ENCODE measurements around the gene BCL2. TPM values are rescaled to one million over a fixed set of nuclear protein-coding genes. Genes with fewer than 3 reads are reported as not detected.
A peak's percentile ranks its signal among the peaks of the same experiment; 100 is the strongest.

Gene BCL2
- total RNA-seq, 1 donor from 2014 or later = 81.3 TPM

DNA sequence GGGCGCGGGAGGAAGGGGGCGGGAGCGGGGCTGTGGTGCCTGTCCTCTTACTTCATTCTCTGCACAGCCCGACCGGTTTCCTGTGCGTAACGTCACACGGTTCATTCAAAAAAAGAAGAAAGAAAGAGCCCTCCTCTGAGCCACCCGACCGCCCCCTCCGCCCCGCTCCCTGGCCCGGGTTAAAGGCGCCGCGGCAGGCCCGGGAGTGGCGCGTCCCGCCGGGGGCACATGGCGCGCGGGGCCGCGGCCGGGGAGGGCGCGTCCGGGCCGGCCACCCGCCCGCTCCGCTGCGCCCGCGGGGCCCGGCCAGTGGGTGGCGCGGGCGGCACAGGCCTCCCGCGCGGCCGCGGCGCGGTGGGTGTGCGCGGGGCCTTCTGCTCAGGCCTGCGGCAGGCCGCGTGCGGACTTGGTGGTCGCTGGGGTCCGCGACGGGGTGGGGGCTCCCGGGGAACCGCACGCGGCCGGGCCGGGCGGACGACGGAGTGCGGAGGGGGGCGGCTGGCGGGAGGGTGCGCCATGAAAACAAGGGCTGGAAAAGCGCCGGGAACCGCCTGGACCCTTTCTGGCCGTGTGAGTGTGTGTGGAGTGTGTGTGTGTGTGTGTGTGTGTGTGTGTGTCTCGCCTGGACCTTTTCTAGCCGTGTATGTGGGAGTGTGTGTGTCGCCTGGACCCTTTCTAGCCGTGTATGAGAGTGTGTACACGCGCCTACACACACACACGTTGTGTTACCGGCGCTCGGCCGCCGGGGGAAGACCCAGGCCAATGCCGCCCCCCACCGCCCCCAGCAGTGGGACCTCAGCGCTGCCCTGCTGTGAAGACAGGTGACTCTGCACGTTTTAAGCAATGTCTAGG, 780 bp upstream of the BCL2 start:
- Mint-ChIP-seq H3K4me3 (peak overlapping the region; percentile 99), H3K4me1 (peaks cover 24% of the 10 kb centered on the region), H3K36me3 (ENCODE audit: low read depth) (peaks cover 31% of the 10 kb centered on the region), H3K9me3 (no peaks in the 10 kb centered on the region), H3K27ac (peak overlapping the region; percentile 97), H3K27me3 (no peaks in the 10 kb centered on the region)
- DNase-seq = peak; percentile 96
- intact Hi-C loops (cut with micrococcal nuclease) = loop anchor here (1.0 to 5.0 kb wide), 4 partner anchors 47 to 603 kb away; partner anchors contain the start of genes KDSR, PHLPP1 and VPS4B

DNA sequence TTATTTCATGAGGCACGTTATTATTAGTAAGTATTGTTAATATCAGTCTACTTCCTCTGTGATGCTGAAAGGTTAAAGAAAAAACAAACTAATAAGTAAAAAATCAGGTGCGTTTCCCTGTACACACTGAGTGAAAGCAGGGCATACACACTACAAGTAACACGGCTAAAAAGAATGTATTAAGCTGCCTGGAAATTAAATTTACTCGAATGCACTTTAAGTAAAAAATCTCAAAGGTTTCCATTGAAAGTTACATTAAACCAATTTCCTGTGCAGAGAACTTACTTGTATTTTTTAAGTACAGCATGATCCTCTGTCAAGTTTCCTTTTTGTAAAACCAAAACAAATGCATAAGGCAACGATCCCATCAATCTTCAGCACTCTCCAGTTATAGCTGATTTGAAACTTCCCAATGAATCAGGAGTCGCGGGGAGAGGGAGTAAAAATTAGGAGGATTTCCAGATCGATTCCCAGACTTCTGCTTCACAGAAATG, 633 bp downstream of the BCL2 start:
- Mint-ChIP-seq H3K27ac (peak overlapping the region; percentile 95), H3K27me3 (no peaks in the 10 kb centered on the region), H3K4me3 (peak overlapping the region; percentile 99), H3K9me3 (no peaks in the 10 kb centered on the region), H3K36me3 (ENCODE audit: low read depth) (peaks cover 44% of the 10 kb centered on the region), H3K4me1 (peaks cover 36% of the 10 kb centered on the region)
- intact Hi-C loops (cut with micrococcal nuclease) = loop anchor here (1.0 to 5.0 kb wide), 4 partner anchors 19 to 797 kb away; partner anchors contain the start of gene ZCCHC2
- DNase-seq = no peak

DNA sequence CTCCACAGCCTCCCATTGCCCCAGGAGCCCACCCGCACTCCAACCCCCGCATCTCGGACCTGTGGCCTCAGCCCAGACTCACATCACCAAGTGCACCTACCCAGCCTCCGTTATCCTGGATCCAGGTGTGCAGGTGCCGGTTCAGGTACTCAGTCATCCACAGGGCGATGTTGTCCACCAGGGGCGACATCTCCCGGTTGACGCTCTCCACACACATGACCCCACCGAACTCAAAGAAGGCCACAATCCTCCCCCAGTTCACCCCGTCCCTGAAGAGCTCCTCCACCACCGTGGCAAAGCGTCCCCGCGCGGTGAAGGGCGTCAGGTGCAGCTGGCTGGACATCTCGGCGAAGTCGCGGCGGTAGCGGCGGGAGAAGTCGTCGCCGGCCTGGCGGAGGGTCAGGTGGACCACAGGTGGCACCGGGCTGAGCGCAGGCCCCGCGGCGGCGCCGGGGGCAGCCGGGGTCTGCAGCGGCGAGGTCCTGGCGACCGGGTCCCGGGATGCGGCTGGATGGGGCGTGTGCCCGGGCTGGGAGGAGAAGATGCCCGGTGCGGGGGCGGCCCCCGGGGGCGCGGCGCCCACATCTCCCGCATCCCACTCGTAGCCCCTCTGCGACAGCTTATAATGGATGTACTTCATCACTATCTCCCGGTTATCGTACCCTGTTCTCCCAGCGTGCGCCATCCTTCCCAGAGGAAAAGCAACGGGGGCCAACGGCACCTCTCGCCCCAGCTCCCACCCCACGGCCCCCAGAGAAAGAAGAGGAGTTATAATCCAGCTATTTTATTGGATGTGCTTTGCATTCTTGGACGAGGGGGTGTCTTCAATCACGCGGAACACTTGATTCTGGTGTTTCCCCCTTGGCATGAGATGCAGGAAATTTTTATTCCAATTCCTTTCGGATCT, 1.3 kb downstream of the BCL2 start:
- peak overlapping the region; percentile 95 for H3K27ac Mint-ChIP-seq
- H3K27me3 Mint-ChIP-seq = no peaks in the 10 kb centered on the region
- peaks cover 40% of the 10 kb centered on the region for H3K4me1 Mint-ChIP-seq
- H3K4me3 Mint-ChIP-seq = peak overlapping the region; percentile 99
- intact Hi-C loops (cut with micrococcal nuclease) = loop anchor here (1.0 to 5.0 kb wide), 4 partner anchors 18 to 796 kb away; partner anchors contain the start of gene ZCCHC2
- DNase-seq = peak; percentile 95
- peaks cover 47% of the 10 kb centered on the region for H3K36me3 Mint-ChIP-seq (ENCODE audit: low read depth)
- H3K9me3 Mint-ChIP-seq = no peaks in the 10 kb centered on the region

DNA sequence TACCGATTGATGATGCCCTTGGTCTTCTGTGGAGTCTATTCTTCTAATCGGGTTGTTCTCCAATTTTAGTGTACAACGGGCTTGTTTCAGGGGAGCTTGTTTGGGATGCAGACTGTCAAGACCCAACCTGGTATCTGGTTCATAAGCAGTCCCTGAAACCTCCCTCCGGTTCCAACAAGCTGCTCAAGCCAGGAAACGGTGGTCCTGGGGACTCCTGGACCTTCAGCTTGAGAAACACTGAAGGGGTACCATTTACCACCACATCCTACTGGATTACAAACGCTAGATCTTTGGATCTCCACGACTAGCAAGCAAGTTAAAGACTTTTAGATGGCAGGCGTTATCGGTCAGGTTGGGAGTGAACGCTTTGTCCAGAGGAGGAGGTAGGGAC, 2.0 kb downstream of the BCL2 start:
- peak overlapping the region; percentile 84 for H3K27ac Mint-ChIP-seq
- H3K27me3 Mint-ChIP-seq = no peaks in the 10 kb centered on the region
- H3K4me3 Mint-ChIP-seq = peak overlapping the region; percentile 99
- peaks cover 38% of the 10 kb centered on the region for H3K4me1 Mint-ChIP-seq
- intact Hi-C loops (cut with micrococcal nuclease) = loop anchor here (5.0 kb wide), 1 partner anchor 795 kb away; the partner anchor contains the start of gene ZCCHC2
- H3K9me3 Mint-ChIP-seq = no peaks in the 10 kb centered on the region
- peaks cover 50% of the 10 kb centered on the region for H3K36me3 Mint-ChIP-seq (ENCODE audit: low read depth)
- peak; percentile 65 for DNase-seq

DNA sequence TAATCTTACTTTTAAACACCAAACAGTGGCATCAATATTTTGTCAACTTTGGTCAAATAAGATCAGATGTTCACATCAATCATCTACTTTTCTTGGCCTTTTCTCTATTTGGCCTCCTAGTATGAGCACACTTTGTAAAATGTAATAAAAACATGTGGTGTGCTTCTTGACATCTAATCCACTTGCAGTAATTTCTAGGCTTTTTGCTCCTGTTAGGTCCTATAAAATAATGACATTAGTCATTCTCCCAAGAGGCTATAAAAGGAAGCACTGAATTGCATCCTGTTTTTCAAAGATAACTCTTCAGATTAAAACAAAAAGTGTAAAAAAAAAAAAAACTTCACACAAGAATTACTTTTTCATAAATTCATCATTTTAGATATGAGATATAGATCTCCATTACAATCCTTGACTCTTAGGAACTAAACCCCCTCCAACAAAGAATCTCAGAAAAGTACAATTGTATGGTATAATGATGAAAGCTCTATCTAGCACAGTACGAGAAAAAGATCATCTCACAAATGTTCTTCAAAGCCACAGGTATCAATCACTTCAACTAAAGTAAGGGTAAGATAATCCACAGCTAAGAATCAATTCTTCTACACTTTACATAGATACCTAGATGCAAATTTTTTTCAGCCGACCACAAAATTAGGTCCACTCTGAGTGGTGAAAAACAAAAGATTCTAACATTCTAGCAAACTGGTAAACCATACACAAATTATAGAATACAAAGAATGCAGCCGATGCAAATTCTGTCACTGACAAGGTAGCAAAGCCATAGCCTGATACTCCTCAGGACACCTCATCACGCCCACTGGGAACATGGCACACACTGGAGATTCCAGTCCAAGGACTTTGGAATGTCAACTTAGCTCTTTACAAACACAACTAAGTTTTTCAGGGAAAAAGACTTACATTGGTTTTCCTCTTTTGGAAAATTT, 2.7 kb downstream of the BCL2 start:
- H3K4me1 Mint-ChIP-seq = peaks cover 38% of the 10 kb centered on the region
- H3K36me3 Mint-ChIP-seq (ENCODE audit: low read depth) = peaks cover 53% of the 10 kb centered on the region
- intact Hi-C loops (cut with micrococcal nuclease) = loop anchor here (1.0 to 5.0 kb wide), 2 partner anchors 14 to 795 kb away; partner anchors contain the start of gene ZCCHC2
- H3K9me3 Mint-ChIP-seq = no peaks in the 10 kb centered on the region
- H3K27me3 Mint-ChIP-seq = no peaks in the 10 kb centered on the region
- no peak for DNase-seq
- H3K4me3 Mint-ChIP-seq = peak overlapping the region; percentile 99
- H3K27ac Mint-ChIP-seq = peak overlapping the region; percentile 84

DNA sequence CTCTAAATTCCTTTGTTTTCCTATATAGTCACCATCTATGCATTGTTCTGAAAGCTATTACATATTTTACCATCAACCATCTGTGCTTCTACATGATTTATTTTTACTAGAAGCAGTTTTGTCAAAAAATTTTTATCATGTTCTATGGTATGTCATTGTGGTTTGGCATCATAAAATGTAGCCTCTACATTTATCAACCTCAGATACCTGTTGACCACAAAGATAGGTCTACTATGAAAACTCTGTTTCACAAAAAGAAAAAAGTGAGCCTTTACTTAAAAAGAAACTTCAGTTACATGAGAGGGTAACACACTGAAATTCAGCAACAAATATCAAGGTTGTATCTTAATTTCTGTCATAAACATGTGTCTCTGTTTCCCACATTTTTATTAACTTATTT, 3.7 kb downstream of the BCL2 start:
- H3K4me1 Mint-ChIP-seq = peaks cover 42% of the 10 kb centered on the region

DNA sequence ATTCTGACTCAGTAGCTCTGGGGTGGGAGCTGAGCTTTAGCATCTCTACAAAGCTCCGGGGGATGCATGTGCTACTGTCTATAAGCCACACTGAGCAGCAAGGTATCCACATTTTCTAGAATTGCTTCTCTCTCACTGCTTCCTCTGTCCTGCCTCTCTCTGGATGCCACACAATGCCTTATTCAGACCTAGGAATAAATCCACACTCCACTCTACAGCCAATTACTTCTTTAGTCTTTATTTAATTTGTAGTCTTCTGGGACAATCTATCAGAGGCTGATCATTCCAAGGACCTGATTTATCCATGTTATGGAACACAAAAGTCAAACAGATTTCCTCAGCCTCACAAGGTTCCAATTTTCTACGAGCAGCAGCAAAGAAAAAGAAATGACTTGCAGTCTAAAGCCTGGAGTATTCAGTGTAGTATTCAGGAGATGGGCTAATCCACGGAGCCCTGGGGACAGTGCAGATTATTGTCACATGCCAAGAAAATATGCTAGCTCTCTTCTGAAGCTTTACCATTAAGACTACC, 4.4 kb downstream of the BCL2 start:
- Mint-ChIP-seq H3K36me3 (ENCODE audit: low read depth) (peaks cover 65% of the 10 kb centered on the region), H3K9me3 (no peaks in the 10 kb centered on the region), H3K27ac (peak overlapping the region; percentile 51), H3K27me3 (no peaks in the 10 kb centered on the region), H3K4me1 (peaks cover 44% of the 10 kb centered on the region), H3K4me3 (peak overlapping the region; percentile 99)
- no peak for DNase-seq
- intact Hi-C loops (cut with micrococcal nuclease) = loop anchor here (5.0 kb wide), 1 partner anchor 793 kb away; the partner anchor contains the start of gene ZCCHC2

More for the DNA sequence above, 3.7 kb downstream of the BCL2 start:
- Mint-ChIP-seq H3K27me3 (no peaks in the 10 kb centered on the region), H3K27ac (peak overlapping the region; percentile 71), H3K9me3 (no peaks in the 10 kb centered on the region), H3K4me3 (peak overlapping the region; percentile 99), H3K36me3 (ENCODE audit: low read depth) (peaks cover 60% of the 10 kb centered on the region)
- DNase-seq = no peak
- intact Hi-C loops (cut with micrococcal nuclease) = loop anchor here (1.0 to 5.0 kb wide), 2 partner anchors 13 to 794 kb away; partner anchors contain the start of gene ZCCHC2

DNA sequence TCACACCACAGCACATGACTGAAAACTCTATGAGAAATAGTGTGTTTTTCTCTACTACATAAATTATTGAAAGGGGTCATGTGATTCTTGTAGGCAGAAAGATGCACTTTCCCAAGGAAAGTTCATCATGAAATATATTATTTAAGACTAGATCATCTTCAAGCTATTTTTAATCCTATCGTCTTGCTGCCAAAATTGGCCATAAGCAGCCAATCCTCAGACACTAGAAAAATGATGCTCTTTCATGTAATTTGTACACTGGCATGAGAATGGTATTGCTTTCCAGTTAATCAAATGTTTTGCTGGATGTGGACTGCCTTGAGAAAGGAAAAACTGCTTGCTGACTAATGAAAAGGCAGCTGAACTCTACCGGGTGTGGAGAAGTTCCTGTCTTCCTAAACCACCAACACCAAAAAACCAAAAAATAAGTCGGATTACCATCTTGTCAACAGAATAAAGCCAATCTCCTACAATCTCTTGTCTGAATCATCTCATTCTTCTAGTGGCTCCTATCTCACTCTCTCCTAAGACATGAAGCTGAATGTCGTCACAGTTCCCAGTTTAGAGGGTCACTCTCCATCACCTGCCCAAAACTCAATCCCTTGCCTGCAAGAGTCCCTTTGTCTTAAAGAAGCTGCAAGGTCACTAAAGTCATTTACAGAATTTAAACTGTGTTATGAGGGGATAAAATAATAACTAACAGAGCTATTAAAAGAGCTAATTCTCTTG, 5.3 kb downstream of the BCL2 start:
- no peaks in the 10 kb centered on the region for H3K27me3 Mint-ChIP-seq
- intact Hi-C loops (cut with micrococcal nuclease) = no loop called here
- H3K4me1 Mint-ChIP-seq = peaks cover 51% of the 10 kb centered on the region
- peak overlapping the region; percentile 99 for H3K4me3 Mint-ChIP-seq
- peak overlapping the region; percentile 77 for H3K27ac Mint-ChIP-seq
- peaks cover 70% of the 10 kb centered on the region for H3K36me3 Mint-ChIP-seq (ENCODE audit: low read depth)
- DNase-seq = no peak
- no peaks in the 10 kb centered on the region for H3K9me3 Mint-ChIP-seq

DNA sequence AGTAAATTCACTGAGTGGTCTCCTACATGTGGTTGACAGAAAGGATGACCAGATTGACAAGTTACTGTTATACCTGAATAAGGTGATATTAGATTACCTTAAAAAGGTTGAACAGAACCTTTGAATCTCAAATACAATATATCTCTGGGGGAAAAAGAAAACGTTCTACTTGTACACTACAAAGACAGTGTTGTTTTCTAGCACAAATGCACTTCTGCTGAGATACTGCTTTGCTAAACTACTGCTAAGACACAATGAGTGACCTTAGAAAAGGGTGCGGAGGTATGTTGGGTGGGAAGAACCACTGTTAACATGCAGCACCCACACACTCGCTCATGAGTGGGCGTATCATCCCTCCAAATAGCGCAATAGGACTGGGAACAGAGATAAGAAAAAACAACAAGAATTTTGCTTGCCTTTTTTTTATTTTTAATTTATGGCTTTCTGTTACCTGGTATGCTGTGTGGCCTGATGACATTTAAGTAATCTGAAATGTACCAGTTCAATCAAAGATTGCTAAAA, 6.1 kb downstream of the BCL2 start:
- Mint-ChIP-seq H3K9me3 (no peaks in the 10 kb centered on the region), H3K36me3 (ENCODE audit: low read depth) (peaks cover 65% of the 10 kb centered on the region), H3K27me3 (no peaks in the 10 kb centered on the region)

DNA sequence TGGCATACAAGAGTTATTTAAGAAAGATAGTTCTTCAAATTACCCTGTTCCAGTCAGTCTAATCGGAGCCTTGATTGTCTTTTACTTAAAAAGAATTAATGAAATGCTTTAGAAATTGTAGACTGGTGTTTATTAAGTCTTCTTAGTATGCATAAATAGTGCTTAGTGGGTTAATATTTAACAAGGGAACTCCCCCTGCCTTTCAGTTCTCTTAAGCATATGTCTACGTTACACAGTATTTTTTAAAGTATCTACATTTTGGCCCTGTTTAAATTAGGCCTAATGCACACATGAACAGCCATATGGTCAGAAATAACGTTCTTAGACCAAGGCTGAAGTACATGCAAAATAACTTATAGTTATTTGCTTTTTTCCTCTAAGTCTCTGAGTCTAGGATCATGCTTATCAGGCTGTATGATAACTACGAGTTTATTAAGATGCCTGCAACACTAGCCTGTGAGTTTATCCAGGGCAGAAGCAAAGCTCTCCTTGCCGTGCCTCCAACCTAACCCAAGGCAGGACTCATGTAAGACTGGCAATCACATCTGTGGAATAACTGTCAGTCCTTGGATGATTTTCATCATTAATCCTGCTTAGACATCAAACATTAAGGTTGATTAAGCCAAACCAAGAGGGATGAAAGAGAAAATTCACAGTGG, 6.7 kb downstream of the BCL2 start:
- peaks cover 59% of the 10 kb centered on the region for H3K4me1 Mint-ChIP-seq
- peak overlapping the region; percentile 99 for H3K4me3 Mint-ChIP-seq
- H3K36me3 Mint-ChIP-seq (ENCODE audit: low read depth) = peaks cover 66% of the 10 kb centered on the region
- intact Hi-C loops (cut with micrococcal nuclease) = no loop called here
- peak overlapping the region; percentile 68 for H3K27ac Mint-ChIP-seq
- H3K9me3 Mint-ChIP-seq = no peaks in the 10 kb centered on the region
- no peaks in the 10 kb centered on the region for H3K27me3 Mint-ChIP-seq
- no peak for DNase-seq

More for the DNA sequence above, 6.1 kb downstream of the BCL2 start:
- DNase-seq = no peak
- peak overlapping the region; percentile 99 for H3K4me3 Mint-ChIP-seq
- peak overlapping the region; percentile 68 for H3K27ac Mint-ChIP-seq
- intact Hi-C loops (cut with micrococcal nuclease) = no loop called here
- peaks cover 54% of the 10 kb centered on the region for H3K4me1 Mint-ChIP-seq

DNA sequence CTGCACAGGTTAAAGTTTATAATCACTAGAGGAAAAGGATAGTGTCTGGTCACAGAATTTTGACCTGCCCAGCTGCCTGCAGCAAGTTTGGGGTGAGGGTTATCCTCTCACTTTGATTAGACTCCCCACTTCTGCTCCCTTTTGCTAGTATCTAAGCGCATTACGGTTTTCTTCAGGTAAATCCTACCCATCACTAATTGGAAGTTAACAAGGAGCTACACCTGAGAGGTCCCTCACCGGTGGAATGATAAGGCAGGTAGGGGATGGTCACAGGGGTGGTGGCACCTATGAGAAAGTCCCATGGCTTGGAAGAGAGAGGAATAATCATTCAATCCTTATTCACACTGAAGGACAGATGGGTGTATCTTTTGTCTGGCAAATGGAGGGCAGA, 7.6 kb downstream of the BCL2 start:
- no peak for DNase-seq
- peak overlapping the region; percentile 36 for H3K4me3 Mint-ChIP-seq
- no peaks in the 10 kb centered on the region for H3K27me3 Mint-ChIP-seq
- H3K27ac Mint-ChIP-seq = peak overlapping the region; percentile 31
- peaks cover 65% of the 10 kb centered on the region for H3K36me3 Mint-ChIP-seq (ENCODE audit: low read depth)
- H3K9me3 Mint-ChIP-seq = no peaks in the 10 kb centered on the region
- peaks cover 66% of the 10 kb centered on the region for H3K4me1 Mint-ChIP-seq
- intact Hi-C loops (cut with micrococcal nuclease) = no loop called here

Data from activated CD4-positive, alpha-beta T cell treated with anti-CD3 and anti-CD28 coated beads, Interleukin-2, amount 10 ng/mL, durations not matched to agents 24 days and 14 days (primary cell).